ENCODE results near the gene EN2. TPM values are rescaled to one million over a fixed set of nuclear protein-coding genes. Genes with fewer than 3 reads are reported as not detected.
"Not testable (repeated sequence)": the region's sequence is repeated elsewhere in the genome, so short reads cannot be mapped to it uniquely, and the experiment has no call there.

Gene EN2
- total RNA-seq, 2 donors from 2014 or later: not detected

GRCh38 chr7:155441856-155442255 lies 16.1 kb upstream of the EN2 start:
- Histone ChIP-seq H3K27me3 (no peaks in the 10 kb centered on the region), H3K4me1 (no peaks in the 10 kb centered on the region), H3K9me3 (no peaks in the 10 kb centered on the region), H3K4me3 (no peak overlapping the region), H3K9ac (ENCODE audit: low read depth in 2 of 2, low read length in 2 of 2) (no peak overlapping the region), H3K36me3 (no peaks in the 10 kb centered on the region), H3K27ac (no peak overlapping the region)
- no peak for DNase-seq
- TF ChIP-seq CTCF (IDR thresholded peaks at IDR 0.05): no peak
- intact Hi-C loops (cut with DNase I): no loop called here

- no peak overlapping the region for H3K27ac ChIP-seq
- no peaks in the 10 kb centered on the region for H3K36me3 ChIP-seq
- no peaks in the 10 kb centered on the region for H3K4me1 ChIP-seq
- H3K9ac ChIP-seq (ENCODE audit: low read depth in 2 of 2, low read length in 2 of 2): no peak overlapping the region
- H3K4me3 ChIP-seq: no peak overlapping the region
- intact Hi-C loops (cut with DNase I): no loop called here
- no peaks in the 10 kb centered on the region for H3K9me3 ChIP-seq
- no peak for DNase-seq
- peaks cover 26% of the 10 kb centered on the region for H3K27me3 ChIP-seq
- TF ChIP-seq CTCF (IDR thresholded peaks at IDR 0.05): no peak
These were observed 13.2 kb upstream of the EN2 start for GRCh38 chr7:155444746-155445145.

GRCh38 chr7:155445606-155446005 lies 12.3 kb upstream of the EN2 start:
- H3K4me3 ChIP-seq; intact Hi-C loops (cut with DNase I); H3K9me3 ChIP-seq; H3K36me3 ChIP-seq; H3K9ac ChIP-seq (ENCODE audit: low read depth in 2 of 2, low read length in 2 of 2); DNase-seq; H3K4me1 ChIP-seq; H3K27ac ChIP-seq: not testable (repeated sequence)
- H3K27me3 ChIP-seq: peaks cover 34% of the 10 kb centered on the region

GRCh38 chr7:155447603-155448002 lies 10.3 kb upstream of the EN2 start:
- Histone ChIP-seq H3K9ac (ENCODE audit: low read depth in 2 of 2, low read length in 2 of 2) (no peak overlapping the region), H3K4me3 (no peak overlapping the region), H3K9me3 (no peaks in the 10 kb centered on the region), H3K36me3 (no peaks in the 10 kb centered on the region), H3K4me1 (no peaks in the 10 kb centered on the region), H3K27ac (no peak overlapping the region), H3K27me3 (peaks cover 53% of the 10 kb centered on the region)
- no peak for DNase-seq
- intact Hi-C loops (cut with DNase I): no loop called here
- TF ChIP-seq CTCF (IDR thresholded peaks at IDR 0.05): no peak

GRCh38 chr7:155448632-155449007 lies 9.3 kb upstream of the EN2 start:
- no peak overlapping the region for H3K9ac ChIP-seq (ENCODE audit: low read depth in 2 of 2, low read length in 2 of 2)
- H3K4me3 ChIP-seq: no peak overlapping the region
- intact Hi-C loops (cut with DNase I): no loop called here
- H3K27me3 ChIP-seq: peaks cover 62% of the 10 kb centered on the region
- no peak for TF ChIP-seq CTCF (IDR thresholded peaks at IDR 0.05)
- no peaks in the 10 kb centered on the region for H3K36me3 ChIP-seq
- no peaks in the 10 kb centered on the region for H3K4me1 ChIP-seq
- H3K9me3 ChIP-seq: no peaks in the 10 kb centered on the region
- no peak overlapping the region for H3K27ac ChIP-seq
- no peak for DNase-seq

- Histone ChIP-seq H3K27ac (no peak overlapping the region), H3K36me3 (no peaks in the 10 kb centered on the region), H3K9me3 (no peaks in the 10 kb centered on the region), H3K27me3 (peaks cover 68% of the 10 kb centered on the region), H3K4me1 (no peaks in the 10 kb centered on the region), H3K9ac (ENCODE audit: low read depth in 2 of 2, low read length in 2 of 2) (no peak overlapping the region), H3K4me3 (no peak overlapping the region)
- DNase-seq: no peak
- TF ChIP-seq CTCF (IDR thresholded peaks at IDR 0.05): no peak
- intact Hi-C loops (cut with DNase I): no loop called here
These were observed 8.7 kb upstream of the EN2 start for GRCh38 chr7:155449008-155449868.
